Neural progenitor cell (in vitro differentiated cells): ENCODE results near the gene FOXE3. TPM values are rescaled to one million over a fixed set of nuclear protein-coding genes. Genes with fewer than 3 reads are reported as not detected.

Experiments
- DNase-seq: peaks from one replicate; pipeline ENCODE4 v3.0.0-alpha.2; 2016; ENCODE audit warnings: low spot score
- H2AFZ ChIP-seq: fragments of 200-600 bp; sonication (generic); replicated peaks from 2 replicates; pipeline ENCODE4 v1.6.1; 2016; ENCODE audit warnings: antibody characterized with exemption
- H3F3A ChIP-seq: fragments of 200-600 bp; sonication (generic); 2 replicates; pipeline ENCODE4 v1.6.1; 2016; ENCODE audit warnings: antibody characterized with exemption, low read depth
- H3K27ac ChIP-seq: fragments of 200-600 bp; sonication (generic); 2 replicates; pipeline ENCODE4 v1.5.1; 2016; ENCODE audit warnings: mild to moderate bottlenecking
- H3K27me3 ChIP-seq: fragments of 200-600 bp; sonication (generic); 2 replicates; pipeline ENCODE4 v1.6.1; 2016; ENCODE audit warnings: mild to moderate bottlenecking, moderate library complexity
- H3K36me3 ChIP-seq: fragments of 200-600 bp; sonication (generic); 2 replicates; pipeline ENCODE4 v1.5.1; 2016
- H3K4me1 ChIP-seq: fragments of 200-600 bp; sonication (generic); 2 replicates; pipeline ENCODE4 v1.6.1; 2016; ENCODE audit warnings: mixed run types
- H3K4me2 ChIP-seq: fragments of 200-600 bp; sonication (generic); 2 replicates; pipeline ENCODE4 v1.6.1; 2016
- H3K4me3 ChIP-seq: fragments of 200-600 bp; sonication (generic); 2 replicates; pipeline ENCODE4 v1.5.1; 2016
- H3K79me2 ChIP-seq: fragments of 200-600 bp; sonication (generic); 2 replicates; pipeline ENCODE4 v1.6.1; 2016; ENCODE audit warnings: low read depth
- H3K9ac ChIP-seq: fragments of 200-600 bp; sonication (generic); 2 replicates; pipeline ENCODE4 v1.6.1; 2016
- H3K9me3 ChIP-seq: fragments of 200-600 bp; sonication (generic); 2 replicates; pipeline ENCODE4 v1.5.1; 2016; ENCODE audit warnings: low read depth
- H4K20me1 ChIP-seq: fragments of 200-600 bp; sonication (generic); 2 replicates; pipeline ENCODE4 v1.6.1; 2016; ENCODE audit warnings: low read depth
- H3K27ac Mint-ChIP-seq: 3 replicates; pipeline ENCODE4 v1.8.0; 2021; ENCODE audit warnings: mixed read lengths
- H3K27me3 Mint-ChIP-seq: 2 replicates; pipeline ENCODE4 v1.8.0; 2022; ENCODE audit warnings: low read depth, mild to moderate bottlenecking, inconsistent platforms, moderate library complexity, mixed read lengths; ENCODE audit not compliant: insufficient read depth
- H3K36me3 Mint-ChIP-seq: 3 replicates; pipeline ENCODE4 v1.8.0; 2021; ENCODE audit warnings: mixed read lengths
- H3K4me1 Mint-ChIP-seq: 3 replicates; pipeline ENCODE4 v1.8.0; 2021; ENCODE audit warnings: mixed read lengths
- H3K4me3 Mint-ChIP-seq: 3 replicates; pipeline ENCODE4 v1.8.0; 2021; ENCODE audit warnings: mild to moderate bottlenecking, moderate library complexity, mixed read lengths
- H3K9me3 Mint-ChIP-seq: 3 replicates; pipeline ENCODE4 v1.8.0; 2020; ENCODE audit warnings: mixed read lengths
- EZH2 ChIP-seq: fragments of 200-600 bp; sonication (generic); IDR thresholded peaks from 2 replicates; pipeline ENCODE4 v1.6.1; 2017; ENCODE audit warnings: antibody characterized with exemption, mild to moderate bottlenecking, moderate library complexity
- EZH2phosphoT487 ChIP-seq: fragments of 200-600 bp; sonication (generic); IDR thresholded peaks from 2 replicates; pipeline ENCODE4 v1.6.1; 2017; ENCODE audit warnings: antibody characterized with exemption
- total RNA-seq: library from RNA; depleted of rRNA; stranded (reverse); fragments of >200 nt; gene quantifications from 2 replicates; pipeline ENCODE4 v1.2.3, GENCODE V29; 2015; ENCODE audit warnings: low replicate concordance
- TF ChIP-seq, protein P1 (sequence below): fragments of 200-600 bp; sonication (generic); IDR thresholded peaks from 2 replicates; pipeline ENCODE4 v1.5.1; 2017; ENCODE audit warnings: antibody characterized with exemption, mild to moderate bottlenecking

The FOXE3 gene
- total RNA-seq, 1 donor from 2014 or later: not detected

DNA sequence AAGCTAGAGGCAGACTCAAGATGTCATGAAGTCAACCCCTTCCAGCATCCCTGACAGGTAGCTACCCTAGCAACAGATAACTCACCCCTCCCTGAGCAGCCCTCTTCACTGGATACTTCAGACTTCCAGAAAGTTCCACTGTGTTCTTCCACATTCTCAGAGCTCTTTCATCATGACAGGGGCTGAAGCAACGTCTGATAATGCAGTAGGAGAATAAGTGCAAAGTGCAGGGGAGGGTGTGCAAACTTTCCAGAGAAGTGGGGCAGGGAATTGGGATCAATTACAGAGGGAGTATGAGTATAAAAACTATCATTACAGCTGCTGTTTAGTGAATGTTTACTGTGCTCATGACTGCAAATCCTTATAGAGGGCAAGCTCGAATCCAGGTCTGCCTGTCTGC, 26.4 kb upstream of the FOXE3 start:
- DNase-seq: no peak
- Histone ChIP-seq H2AFZ (no peak overlapping the region), H3K27me3 (peaks cover 57% of the 10 kb centered on the region), H3K79me2 (no peaks in the 10 kb centered on the region), H3K36me3 (no peaks in the 10 kb centered on the region), H3K4me2 (no peak overlapping the region), H3K4me1 (no peaks in the 10 kb centered on the region), H3F3A (no peaks in the 10 kb centered on the region), H3K9me3 (no peaks in the 10 kb centered on the region), H3K9ac (no peak overlapping the region), H3K4me3 (no peak overlapping the region), H3K27ac (no peak overlapping the region), H4K20me1 (peaks cover 5% of the 10 kb centered on the region)
- H3K27me3 Mint-ChIP-seq: peaks cover 4% of the 10 kb centered on the region
- H3K4me3 Mint-ChIP-seq: no peak overlapping the region
- no peaks in the 10 kb centered on the region for H3K9me3 Mint-ChIP-seq
- H3K36me3 Mint-ChIP-seq: no peaks in the 10 kb centered on the region
- TF ChIP-seq, protein P1, sequence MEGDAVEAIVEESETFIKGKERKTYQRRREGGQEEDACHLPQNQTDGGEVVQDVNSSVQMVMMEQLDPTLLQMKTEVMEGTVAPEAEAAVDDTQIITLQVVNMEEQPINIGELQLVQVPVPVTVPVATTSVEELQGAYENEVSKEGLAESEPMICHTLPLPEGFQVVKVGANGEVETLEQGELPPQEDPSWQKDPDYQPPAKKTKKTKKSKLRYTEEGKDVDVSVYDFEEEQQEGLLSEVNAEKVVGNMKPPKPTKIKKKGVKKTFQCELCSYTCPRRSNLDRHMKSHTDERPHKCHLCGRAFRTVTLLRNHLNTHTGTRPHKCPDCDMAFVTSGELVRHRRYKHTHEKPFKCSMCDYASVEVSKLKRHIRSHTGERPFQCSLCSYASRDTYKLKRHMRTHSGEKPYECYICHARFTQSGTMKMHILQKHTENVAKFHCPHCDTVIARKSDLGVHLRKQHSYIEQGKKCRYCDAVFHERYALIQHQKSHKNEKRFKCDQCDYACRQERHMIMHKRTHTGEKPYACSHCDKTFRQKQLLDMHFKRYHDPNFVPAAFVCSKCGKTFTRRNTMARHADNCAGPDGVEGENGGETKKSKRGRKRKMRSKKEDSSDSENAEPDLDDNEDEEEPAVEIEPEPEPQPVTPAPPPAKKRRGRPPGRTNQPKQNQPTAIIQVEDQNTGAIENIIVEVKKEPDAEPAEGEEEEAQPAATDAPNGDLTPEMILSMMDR: no peak
- TF ChIP-seq EZH2: no peak
- no peak for TF ChIP-seq EZH2phosphoT487
- H3K27ac Mint-ChIP-seq: no peak overlapping the region
- H3K4me1 Mint-ChIP-seq: peaks cover 4% of the 10 kb centered on the region

DNA sequence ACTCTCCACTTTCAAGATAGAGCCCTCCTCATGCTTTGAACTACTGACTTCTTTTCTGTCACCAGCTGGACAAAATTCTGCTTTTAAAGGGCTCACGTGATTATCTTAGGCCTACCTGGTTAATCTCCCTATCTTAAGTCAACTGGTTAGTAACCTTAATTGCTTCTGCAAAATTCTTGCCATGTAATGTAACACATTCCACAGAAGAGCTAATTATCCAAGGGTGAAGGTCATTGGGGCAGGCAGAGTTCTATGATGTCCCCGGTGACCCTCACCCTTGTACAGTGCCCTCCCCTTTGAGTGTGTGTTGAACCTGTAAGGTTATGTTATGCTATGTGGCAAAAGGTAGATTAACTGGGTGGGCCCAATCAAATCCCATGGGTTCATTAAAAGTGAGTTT, 25.2 kb upstream of the FOXE3 start:
- TF ChIP-seq EZH2: no peak
- TF ChIP-seq, protein P1: no peak
- no peak for TF ChIP-seq EZH2phosphoT487
- no peaks in the 10 kb centered on the region for H3K4me1 ChIP-seq
- no peak overlapping the region for H3K4me3 Mint-ChIP-seq
- H3K36me3 ChIP-seq: no peaks in the 10 kb centered on the region
- H2AFZ ChIP-seq: no peak overlapping the region
- H3K4me1 Mint-ChIP-seq: peaks cover 4% of the 10 kb centered on the region
- H3K36me3 Mint-ChIP-seq: no peaks in the 10 kb centered on the region
- H4K20me1 ChIP-seq: peaks cover 5% of the 10 kb centered on the region
- no peaks in the 10 kb centered on the region for H3K79me2 ChIP-seq
- no peak for DNase-seq
- H3K4me3 ChIP-seq: no peak overlapping the region
- H3K27me3 ChIP-seq: peaks cover 62% of the 10 kb centered on the region
- no peaks in the 10 kb centered on the region for H3K9me3 ChIP-seq
- H3K27me3 Mint-ChIP-seq: peaks cover 4% of the 10 kb centered on the region
- no peak overlapping the region for H3K27ac Mint-ChIP-seq
- H3K4me2 ChIP-seq: no peak overlapping the region
- H3F3A ChIP-seq: no peaks in the 10 kb centered on the region
- H3K9me3 Mint-ChIP-seq: no peaks in the 10 kb centered on the region
- H3K9ac ChIP-seq: no peak overlapping the region
- no peak overlapping the region for H3K27ac ChIP-seq

DNA sequence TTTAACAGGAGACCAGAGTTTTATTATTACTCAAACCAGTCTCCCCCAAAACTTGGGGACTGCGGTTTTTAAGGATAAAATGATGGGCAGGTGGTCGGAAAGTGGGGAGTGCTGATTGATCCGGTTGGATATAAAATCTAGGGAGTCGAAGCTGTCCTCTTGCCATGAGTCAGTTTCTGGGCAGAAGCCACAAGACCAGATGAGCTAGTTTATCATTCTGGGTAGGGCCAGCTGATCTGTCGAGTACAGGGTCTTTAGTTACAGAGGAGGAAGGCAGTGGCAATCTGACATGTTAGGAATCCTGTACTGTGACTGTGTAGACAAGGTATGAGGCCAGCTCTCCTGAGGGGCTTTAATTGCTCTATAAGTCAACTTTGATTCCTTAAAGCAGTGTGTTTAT, 22.9 kb upstream of the FOXE3 start:
- Histone ChIP-seq H3K4me3 (no peak overlapping the region), H3K27ac (no peak overlapping the region), H3K9me3 (no peaks in the 10 kb centered on the region), H2AFZ (no peak overlapping the region), H4K20me1 (peaks cover 5% of the 10 kb centered on the region), H3K9ac (no peak overlapping the region), H3K4me1 (no peaks in the 10 kb centered on the region), H3K27me3 (peaks cover 56% of the 10 kb centered on the region), H3K4me2 (no peak overlapping the region), H3F3A (no peaks in the 10 kb centered on the region), H3K36me3 (no peaks in the 10 kb centered on the region), H3K79me2 (no peaks in the 10 kb centered on the region)
- Mint-ChIP-seq H3K36me3 (no peaks in the 10 kb centered on the region), H3K4me1 (peaks cover 4% of the 10 kb centered on the region), H3K27ac (no peak overlapping the region), H3K4me3 (no peak overlapping the region), H3K9me3 (no peaks in the 10 kb centered on the region), H3K27me3 (peaks cover 2% of the 10 kb centered on the region)
- no peak for DNase-seq
- TF ChIP-seq, protein P1: no peak
- TF ChIP-seq EZH2phosphoT487 (no peak), EZH2 (no peak)
